HG03354 (cell line): ENCODE results near the gene FBXL14.
"Not testable (repeated sequence)": the region's sequence is repeated elsewhere in the genome, so short reads cannot be mapped to it uniquely, and the experiment has no call there.

Experiments used
- ATAC-seq: cut with Tn5 transposase; IDR thresholded peaks from one replicate; pipeline ENCODE4 v1.9.1; 2021; ENCODE audit warnings: mild to moderate bottlenecking; ENCODE audit not compliant: unreplicated experiment, poor library complexity, severe bottlenecking

FBXL14 gene

GRCh38 chr12:1575408-1576401, 18.7 kb downstream of the FBXL14 start:
- no peak for ATAC-seq

GRCh38 chr12:1574865-1575259, 19.5 kb downstream of the FBXL14 start:
- no peak for ATAC-seq

- ATAC-seq: no peak
Observed at GRCh38 chr12:1573960-1574864, 20.2 kb downstream of the FBXL14 start.

DNA sequence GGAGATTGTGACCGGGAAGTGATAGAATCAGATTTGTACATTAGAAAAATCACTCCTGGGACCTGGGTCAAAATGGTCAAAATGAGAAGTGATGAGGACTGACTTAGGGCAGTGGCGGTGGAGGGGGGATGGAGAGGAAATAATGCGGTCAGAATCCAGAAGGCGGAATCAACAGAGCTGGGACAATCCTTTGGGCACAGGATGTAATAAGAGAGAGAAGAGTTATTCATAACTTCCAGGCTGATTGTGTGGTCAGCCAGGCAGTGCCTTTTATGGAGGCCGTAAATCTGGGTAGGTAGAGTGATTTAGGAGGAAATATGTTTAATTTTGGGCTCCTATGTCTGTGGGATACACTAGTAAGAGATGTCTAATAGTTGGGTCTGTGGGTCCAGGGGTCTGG, 21.6 kb downstream of the FBXL14 start:
- no peak for ATAC-seq

DNA sequence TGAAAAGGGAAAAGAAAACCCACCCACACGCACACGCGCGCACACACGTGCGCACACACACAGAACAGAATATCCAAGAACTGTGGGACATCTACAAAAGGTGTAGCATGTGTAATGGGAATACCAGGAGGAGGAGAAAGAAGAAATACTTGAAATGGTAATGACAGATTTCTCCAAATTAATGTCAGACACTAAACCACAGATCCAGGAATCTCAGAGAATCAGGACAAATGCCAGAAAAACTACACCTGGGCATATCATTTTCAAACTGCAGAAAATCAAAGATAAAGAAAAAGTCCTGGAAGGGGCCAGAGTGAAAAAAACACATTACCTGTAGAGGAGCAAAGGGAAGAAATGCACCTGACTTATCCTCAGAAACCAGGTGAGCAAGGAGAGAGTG, 26.5 kb downstream of the FBXL14 start:
- ATAC-seq: no peak

- no peak for ATAC-seq
Observed at GRCh38 chr12:1566449-1567135, 27.8 kb downstream of the FBXL14 start.

DNA sequence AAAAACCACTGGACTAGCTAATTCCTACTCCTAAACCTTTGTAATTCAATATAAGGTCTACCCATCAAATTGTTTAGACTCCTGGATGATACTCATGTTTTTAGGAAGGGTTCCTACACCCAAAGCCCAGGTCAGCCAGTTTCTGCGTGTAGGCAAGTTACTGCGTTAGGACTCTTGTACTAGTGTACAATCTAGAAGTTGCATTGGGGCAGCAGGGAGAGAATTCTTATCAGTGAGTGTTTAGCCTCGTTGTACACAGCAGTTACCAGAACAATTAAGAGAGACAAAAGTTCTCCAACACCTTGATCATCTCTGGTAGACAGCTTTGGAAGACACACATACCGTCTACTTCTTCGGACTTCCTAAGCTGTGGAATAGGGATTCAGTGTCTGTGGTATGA, 29.2 kb downstream of the FBXL14 start:
- ATAC-seq: no peak

- ATAC-seq: no peak
Observed at GRCh38 chr12:1564067-1564466, 30.3 kb downstream of the FBXL14 start.

DNA sequence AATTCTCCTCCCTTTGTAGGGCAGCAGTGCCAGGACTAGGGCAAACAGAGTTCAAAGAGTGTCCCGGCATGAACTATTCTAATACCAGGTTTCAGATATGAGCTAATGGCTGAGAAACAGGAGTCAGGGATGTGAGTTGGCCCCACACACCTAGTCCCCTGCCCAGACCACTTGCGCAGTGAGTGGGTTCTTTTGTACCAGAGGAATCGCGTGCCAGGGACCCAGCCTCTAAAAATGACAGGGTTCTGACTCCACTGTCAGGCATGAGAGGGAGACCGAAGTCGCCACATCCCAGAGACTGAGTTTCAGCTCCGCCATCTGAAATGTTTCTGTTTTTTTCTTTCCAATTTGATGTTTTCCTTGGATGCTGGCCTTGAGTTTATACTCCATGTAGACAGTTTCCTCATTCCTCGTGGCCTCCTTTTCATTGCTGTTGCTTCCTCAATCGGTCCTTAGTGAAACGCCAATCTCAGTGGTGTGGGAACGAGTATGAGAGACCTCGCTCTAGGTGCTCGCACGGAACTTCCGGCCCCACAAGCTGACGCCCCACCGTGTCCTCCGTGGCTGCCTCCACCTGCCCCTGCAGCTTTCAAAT, 31.5 kb downstream of the FBXL14 start:
- no peak for ATAC-seq

DNA sequence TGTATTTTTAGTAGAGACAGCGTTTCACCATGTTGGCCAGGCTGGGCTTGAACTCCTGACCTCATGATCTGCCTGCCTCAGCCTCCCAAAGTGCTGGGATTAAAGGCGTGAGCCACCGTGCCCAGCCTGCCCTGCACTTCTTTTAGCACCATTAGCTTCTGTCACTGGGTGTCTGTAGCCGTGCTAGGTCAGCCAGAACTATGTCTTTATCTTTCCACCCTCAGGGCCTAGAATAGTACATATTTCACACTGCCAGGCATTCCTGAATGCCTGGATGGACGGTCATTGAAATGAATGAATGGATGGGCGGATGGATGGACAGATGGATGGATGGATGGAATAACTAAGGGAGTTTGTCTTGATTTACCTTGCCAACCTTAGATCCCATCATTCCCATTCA, 33.7 kb downstream of the FBXL14 start:
- no peak for ATAC-seq

DNA sequence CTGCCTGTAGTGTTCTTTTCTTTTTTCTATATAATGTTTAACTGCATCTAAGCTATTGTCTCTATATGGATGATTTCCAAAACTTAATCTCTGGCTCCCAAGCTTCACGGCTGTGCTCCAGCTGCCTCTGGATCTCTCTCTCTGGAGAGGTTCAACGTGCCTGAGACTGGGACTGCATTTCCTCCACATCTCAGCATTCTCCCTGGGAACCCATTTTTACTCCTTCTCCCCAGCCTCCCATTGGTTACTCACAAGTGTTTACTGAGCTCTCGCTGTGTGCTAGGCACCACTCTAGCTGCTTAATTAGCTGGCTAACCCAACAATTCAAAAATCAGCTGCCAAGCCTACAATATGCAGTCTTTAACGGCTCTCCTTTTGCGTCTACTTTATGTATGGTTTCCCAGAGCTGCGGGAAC, 34.7 kb downstream of the FBXL14 start:
- no peak for ATAC-seq

DNA sequence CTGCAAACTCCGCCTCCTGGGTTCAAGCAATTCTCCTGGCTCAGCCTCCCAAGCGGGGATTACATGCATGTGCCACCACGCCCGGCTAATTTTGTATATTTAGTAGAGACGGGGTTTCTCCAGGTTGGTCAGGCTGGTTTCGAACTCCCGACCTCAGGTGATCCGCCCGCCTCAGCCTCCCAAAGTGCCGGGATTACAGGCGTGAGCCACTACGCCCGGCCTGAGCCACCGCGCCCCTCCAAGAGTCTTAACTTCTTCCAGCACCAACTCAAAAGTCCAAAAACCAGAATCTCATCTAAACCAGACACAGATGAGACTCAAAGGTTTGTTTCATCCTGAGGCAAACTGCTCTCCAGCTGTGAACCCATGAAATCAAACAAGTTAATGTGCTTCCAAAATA, 36.3 kb downstream of the FBXL14 start:
- not testable (repeated sequence) for ATAC-seq

DNA sequence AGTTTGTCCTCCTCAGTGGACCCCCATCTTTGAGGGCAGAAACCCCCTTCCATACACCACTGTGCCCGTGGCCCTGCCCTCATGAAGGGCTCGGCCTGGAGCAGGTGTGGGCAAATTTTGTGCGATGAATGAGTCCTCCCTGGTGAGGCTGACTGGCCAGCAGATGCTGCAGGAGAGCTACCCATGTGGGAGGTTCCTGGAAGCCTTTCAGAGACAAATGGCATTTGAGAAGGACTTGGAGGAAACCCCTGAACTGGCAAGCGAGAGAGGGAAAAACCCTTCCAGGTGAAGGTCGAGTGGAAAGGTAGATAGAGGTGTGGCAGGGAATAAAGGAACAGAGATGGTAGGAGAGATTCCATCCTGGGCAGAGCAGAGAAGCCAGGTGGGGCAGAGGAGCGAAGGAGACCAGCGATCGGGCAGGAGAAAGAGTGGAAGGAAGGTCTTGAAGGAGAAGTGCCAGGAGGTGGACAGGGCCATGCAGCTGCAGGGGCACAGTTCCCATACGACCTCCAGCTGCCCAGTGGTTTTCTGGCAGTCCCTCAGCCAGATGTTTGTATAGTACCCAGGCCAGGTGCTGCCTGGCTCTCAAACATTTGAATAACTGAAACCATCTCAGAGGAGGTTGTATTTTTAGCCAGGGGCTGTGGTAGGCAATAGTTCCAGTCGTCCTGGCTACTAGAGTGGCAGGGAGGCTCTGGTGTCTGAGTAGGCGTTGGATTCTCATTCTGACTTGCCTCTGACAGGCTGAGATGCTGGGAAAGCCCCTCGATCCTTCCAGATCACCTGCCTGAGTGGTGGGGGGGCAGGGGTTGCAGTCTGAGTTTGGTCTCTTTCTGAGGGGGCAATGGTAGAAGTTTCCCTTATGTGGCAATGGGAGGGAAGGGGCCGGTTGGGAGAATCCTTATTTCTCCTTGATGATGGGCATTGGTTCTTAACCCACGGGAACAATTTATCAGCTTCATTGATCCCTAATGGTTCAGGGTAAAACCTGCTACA, 40.1 kb downstream of the FBXL14 start:
- ATAC-seq: peak; percentile 98

DNA sequence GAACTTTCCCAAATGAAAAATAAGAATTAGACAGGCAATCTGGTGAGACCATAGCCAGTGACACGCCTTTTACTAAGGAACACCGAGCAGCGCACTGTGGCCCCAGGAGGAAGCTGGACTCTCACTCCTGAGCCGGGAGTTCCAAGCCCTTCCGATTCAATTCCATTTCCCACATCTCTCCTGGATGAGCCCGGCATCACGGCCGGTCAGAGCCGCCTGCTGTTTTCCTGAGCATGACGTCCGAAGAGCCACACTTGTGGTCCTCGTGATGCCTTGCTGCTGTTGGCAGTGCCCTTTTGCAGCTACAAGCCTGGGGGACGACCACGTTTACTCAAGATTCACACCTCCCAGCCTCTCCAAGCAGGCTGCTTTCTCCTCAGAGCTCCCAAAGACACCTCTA, 40.8 kb downstream of the FBXL14 start:
- no peak for ATAC-seq

DNA sequence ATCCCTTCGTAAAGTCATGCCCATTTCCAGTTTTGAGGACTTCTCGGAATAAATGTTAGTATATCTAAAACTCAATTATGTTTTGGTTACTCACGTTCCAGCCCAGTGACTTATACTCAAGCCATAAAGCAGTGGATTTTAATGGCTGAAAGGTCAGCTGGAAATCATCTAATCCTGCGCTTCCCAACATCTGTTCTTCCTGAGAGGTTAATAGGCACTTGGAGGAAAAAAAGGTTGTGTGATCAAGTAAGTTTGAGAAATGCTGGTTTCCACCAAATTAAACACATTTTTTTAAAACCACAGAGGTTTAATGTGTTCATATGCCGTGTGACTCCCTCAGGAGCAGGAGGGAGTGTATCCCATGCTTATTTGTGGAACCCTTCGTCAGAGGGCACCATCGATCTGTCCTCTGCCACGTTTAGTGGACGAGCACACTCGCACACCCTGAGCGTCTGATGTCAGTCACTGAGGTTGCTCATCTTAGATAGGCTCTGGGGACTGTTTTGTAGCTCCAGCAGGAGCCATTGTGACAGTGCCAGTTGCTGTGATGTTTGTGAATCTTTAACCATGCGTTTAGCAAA, 41.4 kb downstream of the FBXL14 start:
- no peak for ATAC-seq

DNA sequence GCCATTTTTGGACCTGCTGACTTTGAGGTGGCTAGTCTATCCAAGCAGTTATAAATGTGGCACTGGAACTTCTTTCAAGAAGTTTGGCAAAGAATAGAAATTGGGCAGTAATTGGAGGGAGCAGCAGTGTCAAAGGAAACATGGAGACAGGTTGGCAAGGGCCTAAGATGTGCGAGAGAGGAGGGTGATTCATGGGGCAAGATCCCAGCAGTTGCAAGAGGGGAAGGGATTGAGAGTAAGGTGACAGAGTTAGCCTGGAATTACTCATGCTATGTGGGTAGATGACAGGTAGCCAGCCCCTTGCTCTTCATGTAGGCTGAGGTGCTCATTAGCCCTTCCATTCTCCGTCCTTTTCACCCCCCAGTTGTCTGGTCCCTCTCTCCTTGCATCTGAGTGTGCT, 42.2 kb downstream of the FBXL14 start:
- no peak for ATAC-seq

DNA sequence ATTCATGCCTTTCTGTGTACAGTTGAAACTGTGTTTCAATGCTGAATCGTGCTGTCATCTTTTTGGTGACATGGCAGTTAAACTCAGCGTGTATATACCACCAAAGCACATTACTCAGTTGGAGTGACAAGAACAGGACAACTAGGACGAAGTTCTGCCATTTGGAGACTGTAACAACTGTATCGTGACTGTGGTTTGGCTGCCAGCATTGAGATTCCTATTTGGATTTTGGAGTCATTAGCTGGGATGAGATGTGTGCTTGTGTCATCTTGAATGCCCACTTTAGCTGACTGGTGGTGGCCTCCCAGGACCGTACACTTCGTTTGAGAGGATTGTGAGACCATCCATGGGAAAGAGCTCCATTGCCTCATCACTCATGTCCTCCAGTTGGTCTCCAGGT, 42.9 kb downstream of the FBXL14 start:
- ATAC-seq: no peak

DNA sequence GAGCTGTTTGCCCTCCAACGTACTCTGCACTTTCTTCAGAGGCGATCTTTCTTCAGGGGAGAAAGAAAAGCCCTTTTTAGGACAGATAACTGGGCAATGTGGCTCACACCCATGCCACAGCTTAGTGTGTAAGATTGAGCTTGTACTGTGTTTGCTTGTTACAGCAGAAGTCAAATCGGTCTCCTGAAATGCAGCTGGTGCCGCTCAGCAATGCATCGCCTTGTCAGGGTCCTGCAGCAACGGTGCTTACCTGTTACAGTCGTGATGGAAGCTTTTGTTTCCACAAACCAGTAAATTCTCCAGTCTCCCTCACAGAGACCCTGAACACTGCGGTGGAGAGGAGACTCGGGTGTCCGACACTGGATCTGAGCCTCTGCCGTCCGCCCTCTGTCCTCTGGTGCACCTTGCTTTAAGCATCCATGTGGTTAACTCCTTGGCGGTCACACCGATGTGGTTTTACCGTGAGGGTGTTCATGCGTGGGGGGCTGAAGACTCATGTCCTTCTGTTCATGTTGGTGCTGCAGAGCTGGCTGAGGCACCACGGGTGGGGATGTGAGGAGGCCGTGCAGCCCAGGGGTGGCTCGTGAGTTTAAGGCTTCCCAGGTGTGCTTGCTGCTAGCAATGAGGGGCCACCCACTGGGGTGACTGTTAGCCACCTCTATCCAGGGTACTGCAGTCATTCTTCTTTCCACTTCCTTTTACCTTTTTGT, 47.3 kb downstream of the FBXL14 start:
- no peak for ATAC-seq
